Effector memory CD4-positive, alpha-beta T cell (primary cell): ENCODE data around the gene MRPS12.
A peak's percentile ranks its signal among the peaks of the same experiment; 100 is the strongest.

Source experiments
- DNase-seq, 3 donors: peaks; one replicate each; pipeline ENCODE4 v3.0.0-alpha.2; 2020
- H3K27ac ChIP-seq: 2 replicates; pipeline ENCODE4 v1.7.0; 2013; ENCODE audit warnings: mild to moderate bottlenecking, low read length, moderate library complexity; ENCODE audit not compliant: insufficient read depth, poor library complexity, severe bottlenecking
- H3K27me3 ChIP-seq: replicated peaks from 2 replicates; pipeline ENCODE4 v1.7.0; 2013; ENCODE audit warnings: mild to moderate bottlenecking, low read length; ENCODE audit not compliant: insufficient read depth, control insufficient read depth, poor library complexity, severe bottlenecking
- H3K36me3 ChIP-seq: 2 replicates; pipeline ENCODE4 v1.7.0; 2013; ENCODE audit warnings: mild to moderate bottlenecking, low read length, moderate library complexity; ENCODE audit not compliant: control insufficient read depth, insufficient read depth
- H3K4me1 ChIP-seq: 2 replicates; pipeline ENCODE4 v1.7.0; 2013; ENCODE audit warnings: low read length, mild to moderate bottlenecking; ENCODE audit not compliant: control insufficient read depth, insufficient read depth, poor library complexity, severe bottlenecking
- H3K4me3 ChIP-seq: 2 replicates; pipeline ENCODE4 v1.7.0; 2013; ENCODE audit warnings: low read length, low read depth, mild to moderate bottlenecking; ENCODE audit not compliant: insufficient read depth, poor library complexity, severe bottlenecking
- H3K9me3 ChIP-seq: 2 replicates; pipeline ENCODE4 v1.7.0; 2013; ENCODE audit warnings: mild to moderate bottlenecking, low read length, moderate library complexity; ENCODE audit not compliant: control insufficient read depth

Gene MRPS12

GRCh38 chr19:38898788-38899446 is 31.8 kb upstream of the MRPS12 start:
- DNase-seq = no peak
- no peaks in the 10 kb centered on the region for H3K9me3 ChIP-seq

DNA sequence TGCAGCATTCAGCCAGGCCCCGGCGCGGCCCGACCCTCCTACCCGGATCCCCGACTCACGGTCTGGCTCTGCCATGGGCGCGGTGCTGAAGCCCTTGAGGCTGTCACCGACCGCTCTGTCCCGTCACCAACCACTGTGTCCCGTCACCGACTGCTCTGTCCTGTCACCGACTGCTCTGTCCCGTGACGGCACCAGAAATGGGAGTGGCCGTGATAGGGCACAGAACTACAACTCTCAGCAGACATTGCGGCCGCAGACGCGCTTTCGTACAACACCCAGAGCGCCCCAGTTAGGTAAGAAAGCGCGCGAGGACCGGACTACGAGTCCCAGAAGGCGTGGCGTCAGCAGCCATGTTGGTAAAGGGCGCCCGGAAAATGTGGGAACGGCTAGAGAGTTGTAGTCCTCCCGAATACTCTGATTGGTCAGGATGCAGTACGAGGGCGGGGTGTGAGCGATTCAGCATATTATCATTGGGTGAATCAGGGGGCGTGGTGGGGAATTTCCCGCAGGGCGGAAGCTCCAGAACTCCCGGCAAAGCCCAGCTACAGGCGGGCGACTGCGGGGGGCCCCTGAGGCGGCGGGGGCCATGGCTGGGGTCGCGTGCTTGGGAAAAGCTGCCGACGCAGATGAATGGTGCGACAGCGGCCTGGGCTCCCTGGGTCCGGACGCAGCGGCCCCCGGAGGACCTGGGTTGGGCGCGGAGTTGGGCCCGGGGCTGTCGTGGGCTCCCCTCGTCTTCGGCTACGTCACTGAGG is 31.1 kb upstream of the MRPS12 start, which contains the start of the genes NFKBIB and SIRT2:
NFKBIB (plus strand) TSS at position 523 of the 755 bp plus-strand sequence; CDS start at position 587, 64 bp downstream.
SIRT2 (minus strand) TSS at position 172 of the 755 bp plus-strand sequence; CDS start at position 75, 97 bp downstream.
- Histone ChIP-seq H3K9me3 (no peaks in the 10 kb centered on the region), H3K4me3 (peak within 1 kb of the TSS; percentile 79), H3K27ac (peak within 1 kb of the TSS; percentile 98), H3K27me3 (no peaks in the 10 kb centered on the region), H3K36me3 (peaks cover 4% of the 10 kb centered on the region), H3K4me1 (peaks cover 18% of the 10 kb centered on the region)
- peak; percentile 99 to 100 (median 100) for DNase-seq

More at GRCh38 chr19:38898788-38899446, 31.8 kb upstream of the MRPS12 start:
- peak overlapping the region; percentile 72 for H3K4me3 ChIP-seq
- H3K4me1 ChIP-seq = peaks cover 18% of the 10 kb centered on the region
- peak overlapping the region; percentile 86 for H3K27ac ChIP-seq
- H3K27me3 ChIP-seq = no peaks in the 10 kb centered on the region
- no peaks in the 10 kb centered on the region for H3K36me3 ChIP-seq

DNA sequence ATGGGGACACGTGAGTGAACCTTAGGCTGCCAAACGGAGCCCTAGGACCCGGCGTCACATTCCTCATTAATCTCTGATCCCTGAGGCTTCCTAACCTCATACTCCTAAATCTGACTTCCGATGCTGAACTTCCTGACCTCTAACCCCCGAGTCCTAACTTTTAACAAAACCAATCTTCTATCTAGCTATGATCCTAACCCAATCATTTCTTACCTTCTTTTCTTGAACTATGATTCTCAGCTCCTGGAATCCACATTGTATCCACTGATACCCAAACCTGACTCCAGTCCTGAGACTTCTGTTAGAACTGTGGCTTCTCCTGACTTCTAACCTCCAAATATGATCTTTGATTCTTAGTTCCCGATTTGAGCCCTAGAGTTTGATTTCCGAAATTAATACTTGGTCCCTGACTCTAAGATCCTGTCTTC is 30.5 kb upstream of the MRPS12 start:
- no peaks in the 10 kb centered on the region for H3K9me3 ChIP-seq
- H3K36me3 ChIP-seq = peaks cover 10% of the 10 kb centered on the region
- H3K27ac ChIP-seq = peak overlapping the region; percentile 98
- peak overlapping the region; percentile 79 for H3K4me3 ChIP-seq
- H3K4me1 ChIP-seq = peaks cover 18% of the 10 kb centered on the region
- no peak for DNase-seq
- H3K27me3 ChIP-seq = no peaks in the 10 kb centered on the region

- H3K36me3 ChIP-seq = peaks cover 15% of the 10 kb centered on the region
- H3K9me3 ChIP-seq = no peaks in the 10 kb centered on the region
- H3K27ac ChIP-seq = peak overlapping the region; percentile 98
- no peaks in the 10 kb centered on the region for H3K27me3 ChIP-seq
- H3K4me1 ChIP-seq = peaks cover 18% of the 10 kb centered on the region
- H3K4me3 ChIP-seq = peak overlapping the region; percentile 79
- no peak for DNase-seq
These were observed 30.0 kb upstream of the MRPS12 start for GRCh38 chr19:38900743-38901190.

- no peak for DNase-seq
- Histone ChIP-seq H3K36me3 (peaks cover 19% of the 10 kb centered on the region), H3K9me3 (no peaks in the 10 kb centered on the region), H3K4me3 (no peak overlapping the region), H3K27me3 (no peaks in the 10 kb centered on the region), H3K27ac (no peak overlapping the region), H3K4me1 (peaks cover 18% of the 10 kb centered on the region)
These were observed 29.1 kb upstream of the MRPS12 start for GRCh38 chr19:38901683-38902082.

- H3K4me3 ChIP-seq = no peak overlapping the region
- H3K36me3 ChIP-seq = peaks cover 32% of the 10 kb centered on the region
- H3K27me3 ChIP-seq = no peaks in the 10 kb centered on the region
- peaks cover 8% of the 10 kb centered on the region for H3K4me1 ChIP-seq
- no peak overlapping the region for H3K27ac ChIP-seq
- no peaks in the 10 kb centered on the region for H3K9me3 ChIP-seq
- no peak for DNase-seq
These were observed 25.9 kb upstream of the MRPS12 start for GRCh38 chr19:38904581-38905539.

GRCh38 chr19:38905620-38906019 is 25.1 kb upstream of the MRPS12 start:
- Histone ChIP-seq H3K27me3 (no peaks in the 10 kb centered on the region), H3K9me3 (no peaks in the 10 kb centered on the region), H3K27ac (no peak overlapping the region), H3K4me3 (no peak overlapping the region), H3K36me3 (peaks cover 32% of the 10 kb centered on the region), H3K4me1 (peaks cover 3% of the 10 kb centered on the region)
- no peak for DNase-seq

DNA sequence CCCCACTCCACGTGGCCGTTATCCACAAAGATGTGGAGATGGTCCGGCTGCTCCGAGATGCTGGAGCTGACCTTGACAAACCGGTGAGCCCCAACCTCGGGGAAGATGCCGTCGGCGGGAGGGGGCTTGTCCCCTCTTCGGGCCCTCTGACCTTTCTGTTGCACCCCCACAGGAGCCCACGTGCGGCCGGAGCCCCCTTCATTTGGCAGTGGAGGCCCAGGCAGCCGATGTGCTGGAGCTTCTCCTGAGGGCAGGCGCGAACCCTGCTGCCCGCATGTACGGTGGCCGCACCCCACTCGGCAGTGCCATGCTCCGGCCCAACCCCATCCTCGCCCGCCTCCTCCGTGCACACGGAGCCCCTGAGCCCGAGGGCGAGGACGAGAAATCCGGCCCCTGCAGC is 23.5 kb upstream of the MRPS12 start:
- no peaks in the 10 kb centered on the region for H3K4me1 ChIP-seq
- H3K36me3 ChIP-seq = peaks cover 32% of the 10 kb centered on the region
- no peaks in the 10 kb centered on the region for H3K27me3 ChIP-seq
- H3K4me3 ChIP-seq = no peak overlapping the region
- H3K27ac ChIP-seq = no peak overlapping the region
- H3K9me3 ChIP-seq = no peaks in the 10 kb centered on the region
- DNase-seq = no peak

DNA sequence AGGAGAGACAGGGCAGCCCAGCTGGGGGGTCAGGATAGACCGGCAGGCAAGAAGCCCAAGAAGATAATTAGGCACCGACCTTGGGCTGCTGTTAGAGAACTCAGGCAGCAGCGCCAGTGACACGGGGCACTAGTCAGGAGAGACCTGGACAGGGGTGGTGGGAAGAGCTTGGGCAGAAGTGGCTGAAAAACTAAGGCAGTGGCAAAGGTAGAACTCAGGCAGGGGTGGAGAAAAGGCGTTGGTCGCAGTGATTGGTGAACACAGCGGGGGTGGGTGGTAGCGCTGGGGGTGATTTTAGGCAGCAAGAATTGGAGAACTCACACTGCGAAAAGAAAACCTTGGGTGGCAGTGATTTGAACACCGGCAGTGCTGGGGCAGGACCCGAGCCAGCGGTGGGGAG is 23.1 kb upstream of the MRPS12 start:
- peaks cover 32% of the 10 kb centered on the region for H3K36me3 ChIP-seq
- no peak overlapping the region for H3K4me3 ChIP-seq

More for the DNA sequence above, 23.1 kb upstream of the MRPS12 start:
- Histone ChIP-seq H3K4me1 (no peaks in the 10 kb centered on the region), H3K9me3 (no peaks in the 10 kb centered on the region), H3K27ac (no peak overlapping the region), H3K27me3 (no peaks in the 10 kb centered on the region)
- no peak for DNase-seq
